Measurements from ENCODE around the gene PARD6G. TPM values are rescaled to one million over a fixed set of nuclear protein-coding genes. Genes with fewer than 3 reads are reported as not detected.

Gene PARD6G
- polyA plus RNA-seq, 1 of the 3 experiments (the other 2 are of a cell fraction), result 4.3 TPM

- no peaks in the 10 kb centered on the region for H3F3A ChIP-seq (replicated peaks; ENCODE audit: insufficient read depth)
- no peaks in the 10 kb centered on the region for H3K9me3 ChIP-seq
- no peaks in the 10 kb centered on the region for H3K27me3 ChIP-seq (ENCODE audit: insufficient read depth)
- DNase-seq, result no peak
- H3K9ac ChIP-seq, result no peak overlapping the region
- H3K36me3 ChIP-seq (replicated peaks in 1 of 2; ENCODE audit: control insufficient read depth in 1 of 2, insufficient read depth in 2 of 2, low read length in 1 of 2), result no peaks in the 10 kb centered on the region
- no peak overlapping the region for H3K4me2 ChIP-seq
- no peaks in the 10 kb centered on the region for H3K79me2 ChIP-seq (ENCODE audit: insufficient read depth)
- WGBS (ENCODE audit: low lambda C conversion rate), result 63% methylated on average over 2 of the region's 2 CpGs
- no peak overlapping the region for H3K27ac ChIP-seq (ENCODE audit: low read depth in 2 of 2, low read length in 1 of 2)
- H4K20me1 ChIP-seq (ENCODE audit: insufficient read depth), result no peaks in the 10 kb centered on the region
- ChIA-PET CTCF (interaction anchor here (1.0 to 1.9 kb wide), 2 partner anchors 22 to 77 kb away, joined by 4 to 5 read pairs; no protein-coding TSS in a partner anchor), POLR2A (no interaction called here)
- H3K4me3 ChIP-seq (ENCODE audit: low read depth in 2 of 2, low read length in 1 of 2), result no peak overlapping the region
- H2AFZ ChIP-seq (ENCODE audit: low read depth), result no peak overlapping the region
- no peaks in the 10 kb centered on the region for H3K9me2 ChIP-seq
- H3K4me1 ChIP-seq (ENCODE audit: control insufficient read depth in 1 of 2, insufficient read depth in 2 of 2, low read depth in 1 of 2, low read length in 1 of 2), result no peaks in the 10 kb centered on the region; a peak in 1 of 4 replicates
- TF ChIP-seq EZH2phosphoT487 (IDR thresholded peaks at IDR 0.05; ENCODE audit: borderline replicate concordance, low read depth), result no peak
- TF ChIP-seq TCF12 (IDR thresholded peaks at IDR 0.05), result no peak
- TF ChIP-seq RCOR1 (IDR thresholded peaks at IDR 0.05; ENCODE audit: low read length), result no peak
- no peak for TF ChIP-seq ELF1 (IDR thresholded peaks at IDR 0.05)
- TF ChIP-seq IRF3 (IDR thresholded peaks at IDR 0.05; ENCODE audit: low read depth, low read length), result no peak
- TF ChIP-seq RFX5 (IDR thresholded peaks at IDR 0.05; ENCODE audit: low read length), result no peak
- no peak for TF ChIP-seq SIN3A (IDR thresholded peaks at IDR 0.05; ENCODE audit: borderline replicate concordance, low read depth, low read length)
- no peak for TF ChIP-seq TAF1 (IDR thresholded peaks at IDR 0.05; ENCODE audit: borderline replicate concordance, low read depth, low read length)
- TF ChIP-seq CHD2 (IDR thresholded peaks at IDR 0.05; ENCODE audit: low read length, partially characterized antibody), result no peak
- TF ChIP-seq MAX (IDR thresholded peaks at IDR 0.05; ENCODE audit: low read depth), result no peak
- TF ChIP-seq ZBTB33 (IDR thresholded peaks at IDR 0.05; ENCODE audit: borderline replicate concordance, low read depth), result no peak
- no peak for TF ChIP-seq FOXM1 (IDR thresholded peaks at IDR 0.05; ENCODE audit: low read depth)
- no peak for TF ChIP-seq CTCF (IDR thresholded peaks at IDR 0.05)
Observed at GRCh38 chr18:80234398-80234797, 12.9 kb downstream of the PARD6G start.

All from SK-N-SH (cell line).